Astrocyte (in vitro differentiated cells and primary cell): Measurements from ENCODE around the gene RNF121.

Experiments
- EZH2 ChIP-seq: IDR thresholded peaks from 2 replicates; pipeline ENCODE4 v1.6.1; 2012; ENCODE audit warnings: mild to moderate bottlenecking, low read length, inconsistent platforms; ENCODE audit not compliant: insufficient read depth
- TF ChIP-seq, protein P1 (sequence below): IDR thresholded peaks from 2 replicates; pipeline ENCODE4 v1.5.1; 2011; ENCODE audit warnings: low read depth, mild to moderate bottlenecking, inconsistent platforms, low read length, moderate library complexity; ENCODE audit not compliant: insufficient read depth

DNA sequence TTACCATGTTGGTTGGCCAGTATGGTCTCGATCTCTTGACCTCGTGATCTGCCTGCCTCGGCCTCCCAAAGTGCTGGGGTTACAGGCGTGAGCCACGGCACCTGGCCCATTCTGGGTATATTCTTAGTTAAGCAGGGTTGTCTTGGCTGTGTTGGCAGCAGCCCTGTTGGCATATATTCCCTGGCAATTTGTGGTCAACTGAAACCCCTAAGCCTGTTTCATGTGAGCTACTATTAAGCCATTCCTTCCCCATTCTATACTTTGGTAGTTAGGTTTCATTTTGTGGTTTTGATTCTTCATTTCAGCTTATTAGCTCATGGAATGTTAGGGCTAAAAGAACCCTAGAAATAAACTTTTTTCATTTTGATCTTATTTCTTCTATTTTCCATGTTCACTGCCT lies 47.7 kb downstream of the RNF121 start:
- TF ChIP-seq, protein P1, sequence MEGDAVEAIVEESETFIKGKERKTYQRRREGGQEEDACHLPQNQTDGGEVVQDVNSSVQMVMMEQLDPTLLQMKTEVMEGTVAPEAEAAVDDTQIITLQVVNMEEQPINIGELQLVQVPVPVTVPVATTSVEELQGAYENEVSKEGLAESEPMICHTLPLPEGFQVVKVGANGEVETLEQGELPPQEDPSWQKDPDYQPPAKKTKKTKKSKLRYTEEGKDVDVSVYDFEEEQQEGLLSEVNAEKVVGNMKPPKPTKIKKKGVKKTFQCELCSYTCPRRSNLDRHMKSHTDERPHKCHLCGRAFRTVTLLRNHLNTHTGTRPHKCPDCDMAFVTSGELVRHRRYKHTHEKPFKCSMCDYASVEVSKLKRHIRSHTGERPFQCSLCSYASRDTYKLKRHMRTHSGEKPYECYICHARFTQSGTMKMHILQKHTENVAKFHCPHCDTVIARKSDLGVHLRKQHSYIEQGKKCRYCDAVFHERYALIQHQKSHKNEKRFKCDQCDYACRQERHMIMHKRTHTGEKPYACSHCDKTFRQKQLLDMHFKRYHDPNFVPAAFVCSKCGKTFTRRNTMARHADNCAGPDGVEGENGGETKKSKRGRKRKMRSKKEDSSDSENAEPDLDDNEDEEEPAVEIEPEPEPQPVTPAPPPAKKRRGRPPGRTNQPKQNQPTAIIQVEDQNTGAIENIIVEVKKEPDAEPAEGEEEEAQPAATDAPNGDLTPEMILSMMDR: no peak
- TF ChIP-seq EZH2: no peak
